HepG2 (cell line): ENCODE results near the gene OSBPL5. TPM values are rescaled to one million over a fixed set of nuclear protein-coding genes. Genes with fewer than 3 reads are reported as not detected.

Experiments
- ATAC-seq: fragments of 200-7000 bp; cut with Tn5 transposase; 3 replicates; pipeline ENCODE4 v1.9.1; 2020; ENCODE audit warnings: mild to moderate bottlenecking, moderate library complexity
- BruUV-seq: library from RNA; stranded (reverse); fragments of 400-500 nt; replicated peaks from 2 replicates; lab custom pipeline; 2021; lab: Mats Ljungman, UMichigan
- CTCF ChIA-PET: fragments of 300-600 bp; formaldehyde crosslinking; extraction: SDS; loops from one replicate; lab custom pipeline; 2021; ENCODE audit warnings: low total read pairs, inconsistent platforms, low intra/inter-chr PET ratio; lab: Yijun Ruan, JAX
- POLR2A ChIA-PET: fragments of 350-600 bp; sonication (Branson Sonifier 250); formaldehyde crosslinking; loops from one replicate; lab custom pipeline; 2020; ENCODE audit warnings: antibody characterized with exemption, inconsistent platforms; lab: Yijun Ruan, JAX
- DNase-seq: peaks from one replicate; pipeline ENCODE4 v3.0.0-alpha.2; 2015; ENCODE audit warnings: low spot score
- FAIRE-seq: peaks from 3 replicates; lab custom pipeline; 2011; peaks lifted over from hg19 to GRCh38; lab: Jason Lieb, UNC
- H2AFZ ChIP-seq: one replicate; pipeline ENCODE4 v1.6.1; 2011; ENCODE audit warnings: low read length, inconsistent platforms
- H3K27ac ChIP-seq: fragments of 300-600 bp; 3 replicates; pipeline ENCODE4 v1.8.0; 2011; ENCODE audit warnings: mixed run types, mild to moderate bottlenecking, mixed read lengths, low read length, inconsistent platforms; ENCODE audit not compliant: insufficient read depth; ENCODE audit errors: extremely low read length
- H3K27me3 ChIP-seq, 2 experiments: fragments of 200-600 bp in 1 of 2; 2 replicates in 1 of 2; 3 replicates in 1 of 2; pipeline versions ENCODE4 v1.6.0 to v1.8.0; 2011; ENCODE audit warnings: low read length in 2 of 2, mild to moderate bottlenecking in 2 of 2, moderate library complexity in 2 of 2, inconsistent platforms in 1 of 2; ENCODE audit not compliant: insufficient read depth in 2 of 2, control insufficient read depth in 1 of 2
- H3K36me3 ChIP-seq, 2 experiments: fragments of 200-600 bp in 1 of 2; replicated peaks in 1 of 2; 2 replicates in 1 of 2; 3 replicates in 1 of 2; pipeline versions ENCODE4 v1.5.1 to v1.8.0; 2011; ENCODE audit warnings: low read length in 2 of 2, inconsistent platforms in 1 of 2; ENCODE audit not compliant: insufficient read depth in 2 of 2, control insufficient read depth in 1 of 2
- H3K4me1 ChIP-seq: 2 replicates; pipeline ENCODE4 v1.5.1; 2012; ENCODE audit warnings: low read length, inconsistent platforms; ENCODE audit not compliant: insufficient read depth
- H3K4me2 ChIP-seq: 2 replicates; pipeline ENCODE4 v1.6.0; 2011; ENCODE audit warnings: low read depth, low read length, inconsistent platforms
- H3K4me3 ChIP-seq, 3 experiments: fragments of 200-600 bp in 1 of 3; sonication (generic), shearing (Covaris generic) in 1 of 3; replicated peaks in 1 of 3; 2 replicates each; pipeline ENCODE4 v1.5.1; 2011 to 2016; ENCODE audit warnings: low read length in 3 of 3, inconsistent platforms in 2 of 3, low read depth in 2 of 3, mild to moderate bottlenecking in 2 of 3, control low read depth in 1 of 3, mixed read lengths in 1 of 3; ENCODE audit not compliant: insufficient read depth in 1 of 3
- H3K79me2 ChIP-seq: one replicate; pipeline ENCODE4 v1.6.1; 2011; ENCODE audit warnings: low read length, inconsistent platforms; ENCODE audit not compliant: insufficient read depth
- H3K9ac ChIP-seq: 2 replicates; pipeline ENCODE4 v1.6.0; 2011; ENCODE audit warnings: mild to moderate bottlenecking, low read depth, low read length, inconsistent platforms; ENCODE audit not compliant: insufficient read depth
- H3K9me3 ChIP-seq: 2 replicates; pipeline ENCODE4 v1.5.1; 2012; ENCODE audit warnings: mild to moderate bottlenecking, low read length
- H4K20me1 ChIP-seq: 2 replicates; pipeline ENCODE4 v1.6.0; 2011; ENCODE audit warnings: inconsistent platforms, mild to moderate bottlenecking, low read length, moderate library complexity; ENCODE audit not compliant: insufficient read depth
- ATM ChIP-seq: fragments of 450-650 bp; IDR thresholded peaks from 2 replicates; pipeline ENCODE4 v1.7.1; 2017; ENCODE audit warnings: mild to moderate bottlenecking, borderline replicate concordance
- CHCHD3 ChIP-seq: sonication (generic); formaldehyde crosslinking; IDR thresholded peaks from 2 replicates; pipeline ENCODE4 v1.8.0; 2022; ENCODE audit warnings: mild to moderate bottlenecking, missing genetic modification reagents, moderate library complexity
- ETV5 ChIP-seq: IDR thresholded peaks from 2 replicates; pipeline ENCODE4 v1.6.1; 2018; ENCODE audit warnings: missing biosample characterization, missing genetic modification reagents, inconsistent platforms, borderline replicate concordance
- HDAC2 ChIP-seq: sonication (generic); formaldehyde crosslinking; IDR thresholded peaks from 2 replicates; pipeline ENCODE4 v1.4.0; 2020; ENCODE audit warnings: missing genetic modification reagents
- JDP2 ChIP-seq: sonication (generic); formaldehyde crosslinking; IDR thresholded peaks from 2 replicates; pipeline ENCODE4 v1.8.1; 2022; ENCODE audit warnings: missing genetic modification reagents, borderline replicate concordance
- NCOR1 ChIP-seq: fragments of 200-600 bp; sonication (generic); IDR thresholded peaks from 2 replicates; pipeline ENCODE4 v1.7.0; 2017; ENCODE audit warnings: antibody characterized with exemption, low read length, borderline replicate concordance
- NFIB ChIP-seq: sonication (generic); formaldehyde crosslinking; IDR thresholded peaks from 2 replicates; pipeline ENCODE4 v1.9.0; 2021; ENCODE audit warnings: missing genetic modification reagents, mild to moderate bottlenecking, borderline replicate concordance
- NKX3-1 ChIP-seq: sonication (generic); formaldehyde crosslinking; IDR thresholded peaks from 2 replicates; pipeline ENCODE4 v1.5.0; 2020; ENCODE audit warnings: missing genetic modification reagents
- RNF2 ChIP-seq: fragments of 450-650 bp; conservative IDR thresholded peaks from 2 replicates; pipeline ENCODE4 v1.6.1; 2016; ENCODE audit warnings: low read depth
- RXRA ChIP-seq: sonication (generic); formaldehyde crosslinking; IDR thresholded peaks from 2 replicates; pipeline ENCODE4 v1.5.1; 2020; ENCODE audit warnings: missing genetic modification reagents
- U2AF2 ChIP-seq: fragments of 200-400 bp; formaldehyde crosslinking; IDR thresholded peaks from 2 replicates; pipeline ENCODE4 v1.6.1; 2017; ENCODE audit warnings: low read depth, mild to moderate bottlenecking, low read length
- WGBS: methylation state at CpG from one replicate; pipeline ENCODE4 v1.1.6; 2017; ENCODE audit warnings: low lambda C conversion rate; 5-methylcytosine and 5-hydroxymethylcytosine counted together
- in situ Hi-C: cut with HindIII; loops from 2 replicates; pipeline ENCODE4 v1.10.0; 2017; ENCODE audit warnings: low pct_unique_long_range_greater_than_20kb; ENCODE audit not compliant: extremely low pct_ligation_motif_present
- intact Hi-C: fragments of 100-400 bp; cut with micrococcal nuclease; formaldehyde crosslinking; loops from one replicate; pipeline ENCODE4 v1.10.0; 2022; ENCODE audit not compliant: unreplicated experiment
- polyA plus RNA-seq, 8 experiments: library from polyadenylated mRNA; depleted of rRNA in 3 of 8; stranded (reverse) in 7 of 8; unstranded in 1 of 8; fragments of >200 nt; fragmentation: Illumina TruSeq in 4 of 8; extraction: Trizol in 4 of 8; gene quantifications; 2 replicates each; pipeline versions ENCODE4 v1.2.1 to v1.2.3, GENCODE V29; 2011 to 2016; ENCODE audit warnings: low read depth in 4 of 8, missing spikeins in 1 of 8, mixed read lengths in 1 of 8; ENCODE audit not compliant: insufficient read depth in 1 of 8
- total RNA-seq, 5 experiments: library from RNA; depleted of rRNA; stranded (reverse); fragments of >200 nt; fragmentation: Illumina TruSeq; extraction: Trizol; gene quantifications; 2 replicates each; pipeline ENCODE4 v1.2.3, GENCODE V29; 2016; ENCODE audit warnings: low read depth in 1 of 5
- TF ChIP-seq, protein P1 (sequence below): IDR thresholded peaks from 2 replicates; pipeline ENCODE4 v1.6.1; 2018; ENCODE audit warnings: missing genetic modification reagents, mild to moderate bottlenecking, missing compliant biosample characterization
- TF ChIP-seq, protein P2 (sequence below): sonication (generic); formaldehyde crosslinking; IDR thresholded peaks from 2 replicates; pipeline ENCODE4 v1.4.0; 2020; ENCODE audit warnings: mild to moderate bottlenecking, missing genetic modification reagents, borderline replicate concordance
- TF ChIP-seq, protein P3 (sequence below): sonication (generic); formaldehyde crosslinking; IDR thresholded peaks from 2 replicates; pipeline ENCODE4 v1.5.1; 2020; ENCODE audit warnings: mild to moderate bottlenecking, missing genetic modification reagents, moderate library complexity

Gene OSBPL5
- total and polyA plus RNA-seq, 2 of the 13 experiments (the other 11 are each of a cell fraction or from before 2014, with no cell fraction given) = not detected

DNA sequence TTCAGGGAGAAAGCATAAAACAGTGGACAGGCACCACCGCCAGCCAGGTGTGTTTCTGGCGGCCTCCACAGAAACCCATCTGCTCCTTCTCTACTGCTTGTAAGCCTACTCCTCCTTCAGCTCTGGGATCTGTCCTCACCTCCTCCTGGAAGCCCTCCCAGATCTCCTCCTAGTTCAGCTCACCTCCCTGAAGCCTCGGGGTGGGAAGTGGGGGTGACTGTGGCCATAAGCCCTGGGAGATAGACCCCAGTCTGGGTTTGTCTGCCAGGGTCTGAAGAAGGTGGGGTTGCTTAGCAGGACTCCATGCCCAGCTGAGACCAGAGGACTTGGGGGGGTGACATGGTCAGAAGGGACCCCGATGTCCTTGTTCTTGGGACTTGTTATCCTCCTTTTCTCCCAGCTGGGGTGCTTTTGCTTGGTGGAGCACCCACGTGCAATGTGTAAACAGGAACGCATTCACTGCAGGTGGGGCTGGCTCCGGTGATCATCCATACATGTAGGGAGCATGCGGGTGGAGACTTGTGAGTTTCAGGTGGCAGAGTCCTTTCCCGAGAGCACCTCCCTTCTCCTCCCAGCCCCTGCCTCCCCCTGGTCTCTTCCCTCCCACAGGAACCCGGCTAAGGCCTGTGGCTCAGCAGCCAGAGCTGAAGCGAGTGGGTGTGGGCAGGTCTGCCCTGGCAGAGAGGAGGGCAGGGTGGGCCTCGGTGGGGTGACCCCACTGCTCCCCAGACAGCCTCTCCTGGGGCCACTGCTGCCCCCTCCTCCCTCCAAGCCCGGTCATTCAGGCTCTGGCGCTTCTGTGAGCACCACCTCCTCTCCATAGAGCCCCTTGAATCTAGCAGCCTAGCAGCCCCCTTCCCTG is 27.6 kb upstream of the OSBPL5 start (continued):
- TF ChIP-seq, protein P1, sequence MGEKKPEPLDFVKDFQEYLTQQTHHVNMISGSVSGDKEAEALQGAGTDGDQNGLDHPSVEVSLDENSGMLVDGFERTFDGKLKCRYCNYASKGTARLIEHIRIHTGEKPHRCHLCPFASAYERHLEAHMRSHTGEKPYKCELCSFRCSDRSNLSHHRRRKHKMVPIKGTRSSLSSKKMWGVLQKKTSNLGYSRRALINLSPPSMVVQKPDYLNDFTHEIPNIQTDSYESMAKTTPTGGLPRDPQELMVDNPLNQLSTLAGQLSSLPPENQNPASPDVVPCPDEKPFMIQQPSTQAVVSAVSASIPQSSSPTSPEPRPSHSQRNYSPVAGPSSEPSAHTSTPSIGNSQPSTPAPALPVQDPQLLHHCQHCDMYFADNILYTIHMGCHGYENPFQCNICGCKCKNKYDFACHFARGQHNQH (CRISPR knock-in tag) = no peak
- no peak for TF ChIP-seq CHCHD3 (CRISPR knock-in tag)

DNA sequence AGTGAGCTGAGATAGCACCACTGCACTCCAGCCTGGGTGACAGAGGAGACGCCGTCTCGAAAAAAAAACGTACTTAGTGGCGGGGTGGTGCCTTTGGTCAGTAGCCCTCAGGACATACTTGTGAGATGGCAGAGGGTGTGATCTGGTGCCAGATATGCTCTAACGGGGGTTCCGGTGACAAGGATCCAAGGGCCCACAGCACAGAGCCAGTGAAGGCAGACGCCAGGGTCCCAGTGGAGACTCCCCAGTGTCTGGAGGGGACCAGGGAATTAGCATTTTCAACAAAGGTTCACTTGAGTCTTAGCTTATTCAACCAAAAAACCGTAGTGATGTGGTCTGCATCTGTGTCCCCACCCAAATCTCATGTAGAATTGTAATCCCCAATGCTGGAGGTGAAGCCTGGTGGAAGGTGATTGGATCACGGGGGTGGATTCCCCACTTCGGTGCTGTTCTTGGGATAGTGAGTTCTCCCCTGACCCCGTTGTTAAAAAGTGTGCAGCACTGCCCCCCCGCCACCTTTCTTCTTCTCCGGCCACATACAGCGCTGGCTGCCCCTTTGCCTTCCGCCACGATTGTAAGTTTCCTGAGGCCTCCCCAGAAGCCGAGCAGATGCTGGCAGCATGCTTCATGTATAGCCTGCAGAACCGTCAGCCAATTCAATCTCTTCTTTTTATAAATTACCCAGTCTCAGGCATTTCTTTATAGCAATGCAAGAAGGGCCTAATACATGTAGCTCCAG is 26.6 kb upstream of the OSBPL5 start:
- H2AFZ ChIP-seq = no peak overlapping the region
- no peak overlapping the region for H3K4me3 ChIP-seq
- H3K79me2 ChIP-seq = no peaks in the 10 kb centered on the region
- WGBS = 40% methylated on average over 11 of the region's 19 CpGs
- no peak overlapping the region for H3K27ac ChIP-seq
- ChIA-PET CTCF (no interaction called here), POLR2A (no interaction called here)
- H3K27me3 ChIP-seq = peaks cover 15 to 77% of the 10 kb centered on the region in 2 experiments
- FAIRE-seq (no peak), ATAC-seq (no peak), DNase-seq (no peak)
- no TSS peak for BruUV-seq
- no peak for TF ChIP-seq U2AF2
- no peak for TF ChIP-seq NFIB (CRISPR knock-in tag)
- TF ChIP-seq, protein P2, sequence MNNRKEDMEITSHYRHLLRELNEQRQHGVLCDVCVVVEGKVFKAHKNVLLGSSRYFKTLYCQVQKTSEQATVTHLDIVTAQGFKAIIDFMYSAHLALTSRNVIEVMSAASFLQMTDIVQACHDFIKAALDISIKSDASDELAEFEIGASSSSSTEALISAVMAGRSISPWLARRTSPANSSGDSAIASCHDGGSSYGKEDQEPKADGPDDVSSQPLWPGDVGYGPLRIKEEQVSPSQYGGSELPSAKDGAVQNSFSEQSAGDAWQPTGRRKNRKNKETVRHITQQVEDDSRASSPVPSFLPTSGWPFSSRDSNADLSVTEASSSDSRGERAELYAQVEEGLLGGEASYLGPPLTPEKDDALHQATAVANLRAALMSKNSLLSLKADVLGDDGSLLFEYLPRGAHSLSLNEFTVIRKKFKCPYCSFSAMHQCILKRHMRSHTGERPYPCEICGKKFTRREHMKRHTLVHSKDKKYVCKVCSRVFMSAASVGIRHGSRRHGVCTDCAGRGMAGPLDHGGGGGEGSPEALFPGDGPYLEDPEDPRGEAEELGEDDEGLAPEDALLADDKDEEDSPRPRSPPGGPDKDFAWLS = no peak
- no peak for TF ChIP-seq NCOR1
- no peak for TF ChIP-seq NKX3-1 (CRISPR knock-in tag)
- TF ChIP-seq RXRA (CRISPR knock-in tag) = no peak
- no peak for TF ChIP-seq ATM
- no peak for TF ChIP-seq ETV5 (CRISPR knock-in tag)
- TF ChIP-seq HDAC2 (CRISPR knock-in tag) = no peak
- TF ChIP-seq, protein P3, sequence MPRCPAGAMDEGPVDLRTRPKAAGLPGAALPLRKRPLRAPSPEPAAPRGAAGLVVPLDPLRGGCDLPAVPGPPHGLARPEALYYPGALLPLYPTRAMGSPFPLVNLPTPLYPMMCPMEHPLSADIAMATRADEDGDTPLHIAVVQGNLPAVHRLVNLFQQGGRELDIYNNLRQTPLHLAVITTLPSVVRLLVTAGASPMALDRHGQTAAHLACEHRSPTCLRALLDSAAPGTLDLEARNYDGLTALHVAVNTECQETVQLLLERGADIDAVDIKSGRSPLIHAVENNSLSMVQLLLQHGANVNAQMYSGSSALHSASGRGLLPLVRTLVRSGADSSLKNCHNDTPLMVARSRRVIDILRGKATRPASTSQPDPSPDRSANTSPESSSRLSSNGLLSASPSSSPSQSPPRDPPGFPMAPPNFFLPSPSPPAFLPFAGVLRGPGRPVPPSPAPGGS (CRISPR knock-in tag) = no peak
- no peak for TF ChIP-seq JDP2 (CRISPR knock-in tag)
- TF ChIP-seq RNF2 = no peak
- no peaks in the 10 kb centered on the region for H3K9me3 ChIP-seq
- 0 out of 2 replicates have a peak, but pooled peaks cover 2% of the 10 kb centered on the region for H4K20me1 ChIP-seq
- H3K9ac ChIP-seq = no peak overlapping the region
- H3K4me1 ChIP-seq = no peaks in the 10 kb centered on the region
- in situ Hi-C loops = no loop called here
- intact Hi-C loops = no loop called here
- H3K4me2 ChIP-seq = no peak overlapping the region
- no peaks in the 10 kb centered on the region for H3K36me3 ChIP-seq
